ENCODE data around the gene AMH.

AMH gene

DNA sequence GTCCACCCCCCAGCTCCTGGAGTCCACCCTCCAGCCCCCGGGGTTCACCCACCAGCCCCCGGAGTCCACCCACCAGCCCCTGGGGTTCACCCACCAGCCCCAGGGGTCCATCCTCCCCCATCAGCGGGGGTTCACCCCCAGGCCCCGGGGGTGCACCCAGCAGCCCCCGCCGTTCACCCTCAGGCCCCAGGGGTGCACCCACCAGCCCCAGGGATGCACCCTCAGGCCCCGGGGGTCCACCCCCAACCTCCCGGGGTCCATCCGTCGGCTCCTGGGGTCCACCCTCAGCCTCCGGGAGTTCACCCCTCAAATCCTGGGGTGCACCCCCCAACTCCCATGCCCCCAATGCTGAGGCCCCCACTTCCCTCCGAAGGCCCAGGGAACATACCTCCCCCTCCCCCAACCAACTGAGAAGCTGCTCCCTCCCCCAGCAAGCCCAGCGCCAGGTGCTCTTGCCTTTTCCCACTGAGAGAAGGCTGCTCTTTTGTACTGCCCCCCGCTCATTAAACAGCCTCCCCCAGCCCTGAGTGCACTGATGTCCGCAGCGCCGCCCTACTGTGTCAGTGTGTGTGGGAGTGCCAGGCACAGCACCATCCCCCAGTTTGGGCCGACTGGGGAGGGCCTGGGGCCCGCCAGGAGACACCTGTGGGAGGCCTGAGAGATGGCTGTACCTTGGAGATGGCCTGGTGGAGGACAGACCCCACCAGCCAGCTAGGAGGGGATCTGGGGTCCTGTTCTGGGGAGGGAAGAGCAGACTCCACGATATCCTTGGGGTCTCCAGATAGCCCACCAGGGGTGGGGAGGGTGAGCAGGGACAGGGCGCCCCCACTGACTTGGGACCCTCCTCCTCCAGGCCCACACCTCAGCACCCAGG is 750 bp upstream of the AMH start:
- no peaks in the 10 kb centered on the region for H3K9me3 ChIP-seq (ENCODE audit: control insufficient read depth, insufficient read depth, low read depth, low read length)
- CTCF ChIA-PET = interaction anchor here (1.5 kb wide), 1 partner anchor 14 kb away, joined by 7 read pairs; no protein-coding TSS in a partner anchor
- H3K4me3 ChIP-seq (ENCODE audit: low read depth, low read length) = no peak overlapping the region
- H3K4me1 ChIP-seq (ENCODE audit: control insufficient read depth, insufficient read depth, low read length) = no peaks in the 10 kb centered on the region
- POLR2A ChIA-PET = interaction anchor here (0.6 to 3.4 kb wide), 4 partner anchors 10 to 27 kb away, joined by 3 to 14 read pairs (median 5); partner anchors contain the start of gene PLEKHJ1
- 0 out of 2 replicates have a peak, but pooled peaks have one; percentile 15 for TF ChIP-seq ZNF600 (tag by site-specific recombination; IDR thresholded peaks at IDR 0.05)
- TF ChIP-seq ZBTB48 (tag by site-specific recombination; IDR thresholded peaks at IDR 0.05) = no peak
- TF ChIP-seq, protein P1, sequence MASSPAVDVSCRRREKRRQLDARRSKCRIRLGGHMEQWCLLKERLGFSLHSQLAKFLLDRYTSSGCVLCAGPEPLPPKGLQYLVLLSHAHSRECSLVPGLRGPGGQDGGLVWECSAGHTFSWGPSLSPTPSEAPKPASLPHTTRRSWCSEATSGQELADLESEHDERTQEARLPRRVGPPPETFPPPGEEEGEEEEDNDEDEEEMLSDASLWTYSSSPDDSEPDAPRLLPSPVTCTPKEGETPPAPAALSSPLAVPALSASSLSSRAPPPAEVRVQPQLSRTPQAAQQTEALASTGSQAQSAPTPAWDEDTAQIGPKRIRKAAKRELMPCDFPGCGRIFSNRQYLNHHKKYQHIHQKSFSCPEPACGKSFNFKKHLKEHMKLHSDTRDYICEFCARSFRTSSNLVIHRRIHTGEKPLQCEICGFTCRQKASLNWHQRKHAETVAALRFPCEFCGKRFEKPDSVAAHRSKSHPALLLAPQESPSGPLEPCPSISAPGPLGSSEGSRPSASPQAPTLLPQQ (tag by site-specific recombination; IDR thresholded peaks at IDR 0.05) = peak; percentile 33; the same call in 1 of the 2 replicates
- TF ChIP-seq ZFHX2 (tag by site-specific recombination; conservative IDR thresholded peaks at IDR 0.05) = peak; percentile 54
- TF ChIP-seq, protein P2, sequence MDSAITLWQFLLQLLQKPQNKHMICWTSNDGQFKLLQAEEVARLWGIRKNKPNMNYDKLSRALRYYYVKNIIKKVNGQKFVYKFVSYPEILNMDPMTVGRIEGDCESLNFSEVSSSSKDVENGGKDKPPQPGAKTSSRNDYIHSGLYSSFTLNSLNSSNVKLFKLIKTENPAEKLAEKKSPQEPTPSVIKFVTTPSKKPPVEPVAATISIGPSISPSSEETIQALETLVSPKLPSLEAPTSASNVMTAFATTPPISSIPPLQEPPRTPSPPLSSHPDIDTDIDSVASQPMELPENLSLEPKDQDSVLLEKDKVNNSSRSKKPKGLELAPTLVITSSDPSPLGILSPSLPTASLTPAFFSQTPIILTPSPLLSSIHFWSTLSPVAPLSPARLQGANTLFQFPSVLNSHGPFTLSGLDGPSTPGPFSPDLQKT (IDR thresholded peaks at IDR 0.05; ENCODE audit: borderline replicate concordance, low read depth, low read length) = no peak
- peak; percentile 79 for TF ChIP-seq SCRT1 (tag by site-specific recombination; IDR thresholded peaks at IDR 0.05; ENCODE audit: borderline replicate concordance)
- TF ChIP-seq SCRT2 (tag by site-specific recombination; IDR thresholded peaks at IDR 0.05) = peak; percentile 66; the same call in 1 of the 2 replicates
- peak; percentile 48 for TF ChIP-seq FEZF1 (tag by site-specific recombination; IDR thresholded peaks at IDR 0.05)
- peak; percentile 46; the same call in 1 of the 2 replicates for TF ChIP-seq ZNF341 (tag by site-specific recombination; IDR thresholded peaks at IDR 0.05; ENCODE audit: low read depth)
- TF ChIP-seq GLIS1 (tag by site-specific recombination; IDR thresholded peaks at IDR 0.05) = peak; percentile 14
- no peak for TF ChIP-seq BCL11B (tag by site-specific recombination; IDR thresholded peaks at IDR 0.05; ENCODE audit: low read depth)
- TF ChIP-seq, protein P3, sequence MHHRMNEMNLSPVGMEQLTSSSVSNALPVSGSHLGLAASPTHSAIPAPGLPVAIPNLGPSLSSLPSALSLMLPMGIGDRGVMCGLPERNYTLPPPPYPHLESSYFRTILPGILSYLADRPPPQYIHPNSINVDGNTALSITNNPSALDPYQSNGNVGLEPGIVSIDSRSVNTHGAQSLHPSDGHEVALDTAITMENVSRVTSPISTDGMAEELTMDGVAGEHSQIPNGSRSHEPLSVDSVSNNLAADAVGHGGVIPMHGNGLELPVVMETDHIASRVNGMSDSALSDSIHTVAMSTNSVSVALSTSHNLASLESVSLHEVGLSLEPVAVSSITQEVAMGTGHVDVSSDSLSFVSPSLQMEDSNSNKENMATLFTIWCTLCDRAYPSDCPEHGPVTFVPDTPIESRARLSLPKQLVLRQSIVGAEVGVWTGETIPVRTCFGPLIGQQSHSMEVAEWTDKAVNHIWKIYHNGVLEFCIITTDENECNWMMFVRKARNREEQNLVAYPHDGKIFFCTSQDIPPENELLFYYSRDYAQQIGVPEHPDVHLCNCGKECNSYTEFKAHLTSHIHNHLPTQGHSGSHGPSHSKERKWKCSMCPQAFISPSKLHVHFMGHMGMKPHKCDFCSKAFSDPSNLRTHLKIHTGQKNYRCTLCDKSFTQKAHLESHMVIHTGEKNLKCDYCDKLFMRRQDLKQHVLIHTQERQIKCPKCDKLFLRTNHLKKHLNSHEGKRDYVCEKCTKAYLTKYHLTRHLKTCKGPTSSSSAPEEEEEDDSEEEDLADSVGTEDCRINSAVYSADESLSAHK (tag by site-specific recombination; IDR thresholded peaks at IDR 0.05) = no peak
- TF ChIP-seq EGR2 (tag by site-specific recombination; IDR thresholded peaks at IDR 0.05; ENCODE audit: low read depth) = peak; percentile 29; the same call in 1 of the 2 replicates
- no peak for TF ChIP-seq MEIS1 (CRISPR knock-in tag; IDR thresholded peaks at IDR 0.05; ENCODE audit: borderline replicate concordance)
- TF ChIP-seq, protein P4, sequence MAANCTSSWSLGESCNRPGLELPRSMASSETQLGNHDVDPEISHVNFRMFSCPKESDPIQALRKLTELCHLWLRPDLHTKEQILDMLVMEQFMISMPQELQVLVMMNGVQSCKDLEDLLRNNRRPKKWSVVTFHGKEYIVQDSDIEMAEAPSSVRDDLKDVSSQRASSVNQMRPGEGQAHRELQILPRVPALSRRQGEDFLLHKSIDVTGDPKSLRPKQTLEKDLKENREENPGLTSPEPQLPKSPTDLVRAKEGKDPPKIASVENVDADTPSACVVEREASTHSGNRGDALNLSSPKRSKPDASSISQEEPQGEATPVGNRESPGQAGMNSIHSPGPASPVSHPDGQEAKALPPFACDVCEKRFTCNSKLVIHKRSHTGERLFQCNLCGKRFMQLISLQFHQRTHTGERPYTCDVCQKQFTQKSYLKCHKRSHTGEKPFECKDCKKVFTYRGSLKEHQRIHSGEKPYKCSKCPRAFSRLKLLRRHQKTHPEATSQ (tag by site-specific recombination; IDR thresholded peaks at IDR 0.05) = no peak
- TF ChIP-seq, protein P5, sequence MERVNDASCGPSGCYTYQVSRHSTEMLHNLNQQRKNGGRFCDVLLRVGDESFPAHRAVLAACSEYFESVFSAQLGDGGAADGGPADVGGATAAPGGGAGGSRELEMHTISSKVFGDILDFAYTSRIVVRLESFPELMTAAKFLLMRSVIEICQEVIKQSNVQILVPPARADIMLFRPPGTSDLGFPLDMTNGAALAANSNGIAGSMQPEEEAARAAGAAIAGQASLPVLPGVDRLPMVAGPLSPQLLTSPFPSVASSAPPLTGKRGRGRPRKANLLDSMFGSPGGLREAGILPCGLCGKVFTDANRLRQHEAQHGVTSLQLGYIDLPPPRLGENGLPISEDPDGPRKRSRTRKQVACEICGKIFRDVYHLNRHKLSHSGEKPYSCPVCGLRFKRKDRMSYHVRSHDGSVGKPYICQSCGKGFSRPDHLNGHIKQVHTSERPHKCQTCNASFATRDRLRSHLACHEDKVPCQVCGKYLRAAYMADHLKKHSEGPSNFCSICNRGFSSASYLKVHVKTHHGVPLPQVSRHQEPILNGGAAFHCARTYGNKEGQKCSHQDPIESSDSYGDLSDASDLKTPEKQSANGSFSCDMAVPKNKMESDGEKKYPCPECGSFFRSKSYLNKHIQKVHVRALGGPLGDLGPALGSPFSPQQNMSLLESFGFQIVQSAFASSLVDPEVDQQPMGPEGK (tag by site-specific recombination; IDR thresholded peaks at IDR 0.05) = peak; percentile 16; the same call in 1 of the 2 replicates
- TF ChIP-seq, protein P6, sequence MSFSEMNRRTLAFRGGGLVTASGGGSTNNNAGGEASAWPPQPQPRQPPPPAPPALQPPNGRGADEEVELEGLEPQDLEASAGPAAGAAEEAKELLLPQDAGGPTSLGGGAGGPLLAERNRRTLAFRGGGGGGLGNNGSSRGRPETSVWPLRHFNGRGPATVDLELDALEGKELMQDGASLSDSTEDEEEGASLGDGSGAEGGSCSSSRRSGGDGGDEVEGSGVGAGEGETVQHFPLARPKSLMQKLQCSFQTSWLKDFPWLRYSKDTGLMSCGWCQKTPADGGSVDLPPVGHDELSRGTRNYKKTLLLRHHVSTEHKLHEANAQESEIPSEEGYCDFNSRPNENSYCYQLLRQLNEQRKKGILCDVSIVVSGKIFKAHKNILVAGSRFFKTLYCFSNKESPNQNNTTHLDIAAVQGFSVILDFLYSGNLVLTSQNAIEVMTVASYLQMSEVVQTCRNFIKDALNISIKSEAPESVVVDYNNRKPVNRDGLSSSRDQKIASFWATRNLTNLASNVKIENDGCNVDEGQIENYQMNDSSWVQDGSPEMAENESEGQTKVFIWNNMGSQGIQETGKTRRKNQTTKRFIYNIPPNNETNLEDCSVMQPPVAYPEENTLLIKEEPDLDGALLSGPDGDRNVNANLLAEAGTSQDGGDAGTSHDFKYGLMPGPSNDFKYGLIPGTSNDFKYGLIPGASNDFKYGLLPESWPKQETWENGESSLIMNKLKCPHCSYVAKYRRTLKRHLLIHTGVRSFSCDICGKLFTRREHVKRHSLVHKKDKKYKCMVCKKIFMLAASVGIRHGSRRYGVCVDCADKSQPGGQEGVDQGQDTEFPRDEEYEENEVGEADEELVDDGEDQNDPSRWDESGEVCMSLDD (tag by site-specific recombination; IDR thresholded peaks at IDR 0.05) = peak; percentile 69; the same call in 1 of the 2 replicates
- peak overlapping the region; percentile 31; the same call in 1 of the 2 replicates for H3K27ac ChIP-seq (ENCODE audit: extremely low read depth, low read depth, low read length)
- H3K36me3 ChIP-seq (ENCODE audit: control insufficient read depth in 2 of 2, insufficient read depth in 1 of 2, low read length in 2 of 2) = peaks cover 10 to 56% of the 10 kb centered on the region in 2 experiments

Measured in HEK293 (cell line).